Erythroblast (primary cell): Measurements from ENCODE around the gene LDLRAD4.

ENCODE experiments used
- GATA1 ChIP-seq: IDR thresholded peaks from 2 replicates; pipeline ENCODE4 v1.6.1; 2011; ENCODE audit warnings: low read depth, mild to moderate bottlenecking, control low read depth, low read length, moderate library complexity
- POLR2A ChIP-seq: IDR thresholded peaks from 2 replicates; pipeline ENCODE4 v1.6.1; 2011; ENCODE audit warnings: mild to moderate bottlenecking, low read length

- no peak for TF ChIP-seq POLR2A
- TF ChIP-seq GATA1, result no peak
Measured at GRCh38 chr18:13271302-13271911, 52.8 kb downstream of the LDLRAD4 start.
